ENCODE results near the gene GNPTG. TPM values are rescaled to one million over a fixed set of nuclear protein-coding genes. Genes with fewer than 3 reads are reported as not detected.
A peak's percentile ranks its signal among the peaks of the same experiment; 100 is the strongest.

GNPTG gene
- total and polyA plus RNA-seq, 2 of the 13 experiments (the other 11 are each of a cell fraction or from before 2014, with no cell fraction given), result 22.7 to 71.1 TPM

GRCh38 chr16:1324286-1324826 is 27.4 kb upstream of the GNPTG start:
- H3K79me2 ChIP-seq (ENCODE audit: insufficient read depth, low read length), result peaks cover 2% of the 10 kb centered on the region
- BruUV-seq (replicated peaks), result no TSS peak
- ATAC-seq (no peak), FAIRE-seq (no peak), DNase-seq (ENCODE audit: low spot score) (no peak)
- POLR2A ChIA-PET, result interaction anchor here (0.9 kb wide), 1 partner anchor 8 kb away, joined by 3 read pairs; no protein-coding TSS in a partner anchor
- in situ Hi-C loops (cut with HindIII; ENCODE audit: extremely low pct_ligation_motif_present, low pct_unique_long_range_greater_than_20kb) (no loop called here), intact Hi-C loops (cut with micrococcal nuclease; ENCODE audit: unreplicated experiment) (no loop called here)
- H3K4me3 ChIP-seq (replicated peaks in 1 of 3; ENCODE audit: insufficient read depth in 1 of 3, low read depth in 2 of 3, low read length in 3 of 3), result no peak overlapping the region
- no peak overlapping the region for H3K27ac ChIP-seq (ENCODE audit: extremely low read length, insufficient read depth, low read length)
- H4K20me1 ChIP-seq (ENCODE audit: insufficient read depth, low read length), result peaks cover 3% of the 10 kb centered on the region; the same call in 1 of the 2 replicates
- no peaks in the 10 kb centered on the region for H3K4me1 ChIP-seq (ENCODE audit: insufficient read depth, low read length)
- TF ChIP-seq PAXIP1 (CRISPR knock-in tag; conservative IDR thresholded peaks at IDR 0.05) (no peak), AGO2 (optimal IDR thresholded peaks at IDR 0.05; ENCODE audit: low read depth, low read length) (peak; percentile 29), RBM22 (optimal IDR thresholded peaks at IDR 0.05; ENCODE audit: low read length) (peak; percentile 19)
- H2AFZ ChIP-seq (ENCODE audit: low read length), result no peak overlapping the region
- no peak overlapping the region for H3K4me2 ChIP-seq (ENCODE audit: low read depth, low read length)
- H3K9ac ChIP-seq (ENCODE audit: insufficient read depth, low read depth, low read length), result no peak overlapping the region
- no peaks in the 10 kb centered on the region for H3K27me3 ChIP-seq (ENCODE audit: control insufficient read depth in 1 of 2, insufficient read depth in 2 of 2, low read length in 2 of 2)
- CTCF ChIA-PET (ENCODE audit: low intra/inter-chr PET ratio, low total read pairs), result no interaction called here
- WGBS (ENCODE audit: low lambda C conversion rate), result 94% methylated on average over 22 of the region's 22 CpGs
- H3K9me3 ChIP-seq (ENCODE audit: low read length), result no peaks in the 10 kb centered on the region
- peaks cover 20 to 40% of the 10 kb centered on the region in 2 experiments; a peak in 4 of 5 replicates for H3K36me3 ChIP-seq (replicated peaks in 1 of 2; ENCODE audit: control insufficient read depth in 1 of 2, insufficient read depth in 2 of 2, low read length in 2 of 2)

- peaks cover 12 to 31% of the 10 kb centered on the region in 2 experiments; a peak in 4 of 5 replicates for H3K36me3 ChIP-seq (replicated peaks in 1 of 2; ENCODE audit: control insufficient read depth in 1 of 2, insufficient read depth in 2 of 2, low read length in 2 of 2)
- no peaks in the 10 kb centered on the region for H3K79me2 ChIP-seq (ENCODE audit: insufficient read depth, low read length)
- no peak for ATAC-seq
- 94% methylated on average over 12 of the region's 15 CpGs for WGBS (ENCODE audit: low lambda C conversion rate)
- H3K4me3 ChIP-seq (replicated peaks in 1 of 3; ENCODE audit: insufficient read depth in 1 of 3, low read depth in 2 of 3, low read length in 3 of 3), result no peak overlapping the region
- no peak overlapping the region for H3K27ac ChIP-seq (ENCODE audit: extremely low read length, insufficient read depth, low read length)
- no peak overlapping the region for H3K4me2 ChIP-seq (ENCODE audit: low read depth, low read length)
- POLR2A ChIA-PET, result no interaction called here
- in situ Hi-C loops (cut with HindIII; ENCODE audit: extremely low pct_ligation_motif_present, low pct_unique_long_range_greater_than_20kb), result no loop called here
- no peaks in the 10 kb centered on the region for H3K9me3 ChIP-seq (ENCODE audit: low read length)
- CTCF ChIA-PET (ENCODE audit: low intra/inter-chr PET ratio, low total read pairs), result no interaction called here
- no TSS peak for BruUV-seq (replicated peaks)
- H3K27me3 ChIP-seq (ENCODE audit: control insufficient read depth in 1 of 2, insufficient read depth in 2 of 2, low read length in 2 of 2), result no peaks in the 10 kb centered on the region
- DNase-seq (ENCODE audit: low spot score), result no peak
- H2AFZ ChIP-seq (ENCODE audit: low read length), result no peak overlapping the region
- H3K4me1 ChIP-seq (ENCODE audit: insufficient read depth, low read length), result no peaks in the 10 kb centered on the region
- FAIRE-seq, result no peak
- intact Hi-C loops (cut with micrococcal nuclease; ENCODE audit: unreplicated experiment), result no loop called here
- no peaks in the 10 kb centered on the region for H4K20me1 ChIP-seq (ENCODE audit: insufficient read depth, low read length)
- 0 out of 2 replicates have a peak, but pooled peaks have one; percentile 25 for TF ChIP-seq POLR2AphosphoS5 (IDR thresholded peaks at IDR 0.05; ENCODE audit: low read depth, low read length)
- TF ChIP-seq POLR2AphosphoS2 (IDR thresholded peaks at IDR 0.05; ENCODE audit: low read depth, low read length), result 0 out of 2 replicates have a peak, but pooled peaks have one; percentile 16
- TF ChIP-seq CHD4 (IDR thresholded peaks at IDR 0.05; ENCODE audit: borderline replicate concordance, low read length), result no peak
- no peak overlapping the region for H3K9ac ChIP-seq (ENCODE audit: insufficient read depth, low read depth, low read length)
These were observed 26.5 kb upstream of the GNPTG start for GRCh38 chr16:1325261-1325660.
